Breast epithelium (tissue), 4 donors: ENCODE results near the gene UNKL. TPM values are rescaled to one million over a fixed set of nuclear protein-coding genes. Genes with fewer than 3 reads are reported as not detected.

Experiments used
- DNase-seq, 2 donors: peaks; one replicate each; pipeline ENCODE4 v3.0.0-alpha.2; 2019; ENCODE audit warnings: low spot score in 2 of 2
- H3K27ac ChIP-seq, 2 donors: fragments of 200-600 bp; sonication (generic) in 1 of 2; one replicate each; pipeline ENCODE4 v1.5.1; 2016 to 2019; ENCODE audit warnings: mild to moderate bottlenecking in 1 of 2
- H3K27me3 ChIP-seq, 2 donors: fragments of 200-600 bp; sonication (generic) in 1 of 2; one replicate each; pipeline versions ENCODE4 v1.5.1 to v1.6.0; 2017 to 2019; ENCODE audit warnings: control low read depth in 1 of 2, mild to moderate bottlenecking in 1 of 2
- H3K36me3 ChIP-seq: fragments of 200-600 bp; one replicate; pipeline ENCODE4 v1.5.1; 2019
- H3K4me1 ChIP-seq, 2 donors: fragments of 200-600 bp; sonication (generic); one replicate each; pipeline ENCODE4 v1.5.1; 2016 to 2019; ENCODE audit warnings: control low read depth in 1 of 2
- H3K4me3 ChIP-seq, 3 donors: fragments of 200-600 bp; sonication (generic); 1 replicate in 2 of 3; 2 replicates in 1 of 3; pipeline ENCODE4 v1.5.1; 2016 to 2019; ENCODE audit warnings: mild to moderate bottlenecking in 3 of 3, moderate library complexity in 2 of 3
- H3K9me3 ChIP-seq, 2 donors: fragments of 200-600 bp; sonication (generic) in 1 of 2; one replicate each; pipeline ENCODE4 v1.5.1; 2016 to 2019; ENCODE audit warnings: control low read depth in 1 of 2
- POLR2A ChIP-seq: fragments of 450-650 bp; IDR thresholded peaks from one replicate; pipeline ENCODE4 v1.6.1; 2016; ENCODE audit warnings: antibody characterized with exemption, mild to moderate bottlenecking, moderate library complexity
- POLR2AphosphoS5 ChIP-seq, 3 donors: sonication (generic); formaldehyde crosslinking; IDR thresholded peaks; one replicate each; pipeline ENCODE4 v1.6.1; 2017; ENCODE audit warnings: antibody characterized with exemption in 3 of 3
- intact Hi-C: fragments of 100-400 bp; cut with DNase I; formaldehyde crosslinking; loops from one replicate; pipeline ENCODE4 v1.15.1; 2023; ENCODE audit warnings: low total_unique reads
- total RNA-seq, 3 donors: library from RNA; depleted of rRNA; stranded (reverse); fragments of >200 nt; gene quantifications; one replicate each; pipeline ENCODE4 v1.1.0, GENCODE V29; 2016
- TF ChIP-seq, protein P1 (sequence below), 3 donors: fragments of 450-650 bp; IDR thresholded peaks; one replicate each; pipeline ENCODE4 v1.5.1; 2016 to 2017; ENCODE audit warnings: antibody characterized with exemption in 3 of 3, mild to moderate bottlenecking in 3 of 3, moderate library complexity in 3 of 3

Gene UNKL
- total RNA-seq, 3 donors from 2014 or later = 18.6 to 28.5 (median 27.5) TPM

DNA sequence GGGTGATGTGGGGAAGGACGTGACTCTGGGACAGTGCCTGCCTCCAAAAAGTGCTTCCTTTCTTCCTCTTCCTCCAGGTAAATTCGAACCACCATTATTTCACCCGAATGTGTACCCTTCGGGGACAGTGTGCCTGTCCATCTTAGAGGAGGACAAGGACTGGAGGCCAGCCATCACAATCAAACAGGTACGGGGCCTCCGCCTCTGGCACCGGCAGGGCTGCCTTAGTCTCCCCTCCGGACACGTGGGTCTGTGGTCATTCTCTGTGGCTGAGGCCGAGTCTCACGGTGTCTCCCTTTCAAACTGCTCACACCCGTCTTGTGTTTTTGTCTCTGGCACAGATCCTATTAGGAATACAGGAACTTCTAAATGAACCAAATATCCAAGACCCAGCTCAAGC is 94.4 kb downstream of the UNKL start:
- Histone ChIP-seq H3K27ac (no peak overlapping the region), H3K27me3 (no peaks in the 10 kb centered on the region), H3K9me3 (no peaks in the 10 kb centered on the region), H3K36me3 (peaks cover 16% of the 10 kb centered on the region), H3K4me1 (peaks cover 7 to 10% of the 10 kb centered on the region in 2 donors), H3K4me3 (no peak overlapping the region)
- TF ChIP-seq, protein P1, sequence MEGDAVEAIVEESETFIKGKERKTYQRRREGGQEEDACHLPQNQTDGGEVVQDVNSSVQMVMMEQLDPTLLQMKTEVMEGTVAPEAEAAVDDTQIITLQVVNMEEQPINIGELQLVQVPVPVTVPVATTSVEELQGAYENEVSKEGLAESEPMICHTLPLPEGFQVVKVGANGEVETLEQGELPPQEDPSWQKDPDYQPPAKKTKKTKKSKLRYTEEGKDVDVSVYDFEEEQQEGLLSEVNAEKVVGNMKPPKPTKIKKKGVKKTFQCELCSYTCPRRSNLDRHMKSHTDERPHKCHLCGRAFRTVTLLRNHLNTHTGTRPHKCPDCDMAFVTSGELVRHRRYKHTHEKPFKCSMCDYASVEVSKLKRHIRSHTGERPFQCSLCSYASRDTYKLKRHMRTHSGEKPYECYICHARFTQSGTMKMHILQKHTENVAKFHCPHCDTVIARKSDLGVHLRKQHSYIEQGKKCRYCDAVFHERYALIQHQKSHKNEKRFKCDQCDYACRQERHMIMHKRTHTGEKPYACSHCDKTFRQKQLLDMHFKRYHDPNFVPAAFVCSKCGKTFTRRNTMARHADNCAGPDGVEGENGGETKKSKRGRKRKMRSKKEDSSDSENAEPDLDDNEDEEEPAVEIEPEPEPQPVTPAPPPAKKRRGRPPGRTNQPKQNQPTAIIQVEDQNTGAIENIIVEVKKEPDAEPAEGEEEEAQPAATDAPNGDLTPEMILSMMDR (IDR thresholded peaks at IDR 0.05) = no peak
- TF ChIP-seq POLR2AphosphoS5 (IDR thresholded peaks at IDR 0.05) (no peak), POLR2A (no peak)
- intact Hi-C loops = no loop called here
- DNase-seq = no peak

DNA sequence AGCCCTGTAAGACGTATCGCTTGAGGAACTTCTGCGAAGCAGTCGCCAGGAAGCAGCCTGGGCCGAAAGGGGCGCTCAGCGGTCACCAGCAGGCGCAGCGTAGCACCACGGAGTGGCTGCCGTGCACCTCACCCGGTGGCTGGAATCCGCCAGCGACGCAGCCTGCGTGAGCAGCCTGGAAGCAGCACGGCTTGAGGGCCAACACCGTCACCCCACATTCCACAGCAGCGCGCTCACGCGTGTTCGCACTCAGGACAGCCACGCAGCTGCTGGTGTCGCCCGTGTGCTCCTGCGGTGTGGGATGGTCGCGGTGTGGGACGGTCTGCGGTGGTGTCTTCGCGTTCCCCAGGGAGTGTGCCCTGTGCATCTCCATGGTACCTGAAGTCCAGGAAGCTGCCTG is 95.5 kb downstream of the UNKL start:
- Histone ChIP-seq H3K4me3 (no peak overlapping the region), H3K4me1 (peaks cover 4 to 7% of the 10 kb centered on the region in 2 donors), H3K9me3 (no peaks in the 10 kb centered on the region), H3K36me3 (peaks cover 13% of the 10 kb centered on the region), H3K27me3 (no peaks in the 10 kb centered on the region), H3K27ac (no peak overlapping the region)
- no peak for DNase-seq
- intact Hi-C loops = loop anchor here (10.0 kb wide), 1 partner anchor 96 kb away; the partner anchor contains the start of gene UNKL
- TF ChIP-seq, protein P1 (IDR thresholded peaks at IDR 0.05) = no peak
- no peak for TF ChIP-seq POLR2AphosphoS5 (IDR thresholded peaks at IDR 0.05)
- TF ChIP-seq POLR2A = no peak

DNA sequence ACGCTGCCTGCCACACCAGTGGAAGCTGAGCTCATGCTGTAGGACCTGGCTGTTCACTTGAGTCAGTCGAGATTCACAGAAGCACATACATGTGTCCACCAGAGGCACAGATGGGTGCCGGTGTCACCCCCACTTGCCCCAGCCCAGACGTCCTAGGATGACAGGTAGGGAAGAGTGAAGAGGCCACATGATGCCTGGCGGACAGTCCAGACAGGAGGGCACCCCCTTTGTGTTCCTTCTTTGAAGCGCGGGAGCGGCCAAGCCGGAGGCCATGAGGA is 96.3 kb downstream of the UNKL start:
- no peak for DNase-seq
- Histone ChIP-seq H3K4me1 (peaks cover 0 to 1% of the 10 kb centered on the region in 2 donors), H3K27ac (no peak overlapping the region), H3K9me3 (no peaks in the 10 kb centered on the region), H3K27me3 (no peaks in the 10 kb centered on the region), H3K4me3 (no peak overlapping the region), H3K36me3 (peaks cover 13% of the 10 kb centered on the region)
- TF ChIP-seq POLR2AphosphoS5 (IDR thresholded peaks at IDR 0.05) = no peak
- intact Hi-C loops = loop anchor here (10.0 kb wide), 1 partner anchor 97 kb away; the partner anchor contains the start of gene UNKL

DNA sequence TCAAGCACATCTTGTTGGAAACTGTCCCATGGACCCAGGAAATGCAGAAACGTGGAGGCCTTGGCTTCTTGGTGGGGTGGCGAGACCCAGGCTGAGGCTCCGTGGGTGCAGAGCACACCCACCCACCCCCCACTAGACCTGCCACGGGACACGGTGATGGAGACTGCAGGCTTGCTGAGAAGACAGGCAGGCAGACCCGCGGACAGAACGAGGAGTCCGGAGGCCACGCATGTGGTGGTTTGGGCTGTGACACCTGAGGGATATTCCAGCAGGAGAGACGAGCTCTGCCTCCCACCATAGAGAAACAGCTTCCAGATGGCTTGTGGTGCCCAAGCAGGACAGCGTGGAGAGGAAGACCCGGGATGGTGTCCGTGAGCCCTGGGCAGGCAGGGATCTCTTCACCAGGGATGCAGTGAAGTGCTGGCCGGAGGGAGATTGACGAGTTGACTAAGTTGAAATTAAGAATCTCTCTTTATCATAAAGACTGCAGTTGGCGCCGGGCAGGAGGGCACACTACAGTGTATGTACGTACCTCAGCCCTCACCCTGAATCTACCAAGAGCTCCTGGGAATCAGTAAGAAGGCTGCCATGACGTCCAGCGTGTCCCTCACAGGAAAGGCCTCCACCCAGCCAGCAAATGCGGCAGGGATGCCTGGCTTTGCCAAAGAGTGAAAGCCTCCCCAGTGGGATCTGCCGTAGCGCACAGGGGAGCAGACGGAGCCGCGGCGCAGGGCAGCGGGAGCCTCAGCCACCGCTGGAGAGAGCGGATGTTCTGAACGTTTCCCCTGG is 96.8 kb downstream of the UNKL start:
- Histone ChIP-seq H3K9me3 (no peaks in the 10 kb centered on the region), H3K4me3 (no peak overlapping the region), H3K4me1 (peaks cover 3 to 4% of the 10 kb centered on the region in 2 donors), H3K27me3 (no peaks in the 10 kb centered on the region), H3K36me3 (peaks cover 13% of the 10 kb centered on the region), H3K27ac (no peak overlapping the region)
- intact Hi-C loops = loop anchor here (10.0 kb wide), 1 partner anchor 97 kb away; the partner anchor contains the start of gene UNKL
- DNase-seq = no peak
- TF ChIP-seq, protein P1 (IDR thresholded peaks at IDR 0.05) = no peak
- no peak for TF ChIP-seq POLR2A
- TF ChIP-seq POLR2AphosphoS5 (IDR thresholded peaks at IDR 0.05) = no peak

DNA sequence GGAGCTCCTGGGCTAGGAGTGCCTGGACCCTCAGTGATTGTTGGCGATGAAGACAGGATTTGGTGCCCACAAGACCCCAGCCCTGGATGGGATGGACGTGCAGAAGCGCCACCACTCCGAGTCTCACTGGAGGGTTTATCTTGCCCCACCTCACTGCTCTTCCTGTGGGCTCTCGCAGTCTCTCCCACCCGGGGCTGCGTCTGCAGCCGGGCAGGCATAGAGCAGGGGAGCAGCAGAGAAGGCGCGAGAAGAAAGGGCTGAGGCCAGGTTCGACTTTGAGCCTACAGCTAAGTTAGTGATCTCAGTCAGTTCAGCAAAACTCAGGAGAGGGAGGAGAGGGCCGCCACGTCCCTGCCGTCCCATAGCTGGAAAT is 98.5 kb downstream of the UNKL start:
- DNase-seq = no peak
- Histone ChIP-seq H3K27ac (no peak overlapping the region), H3K4me1 (peaks cover 18% of the 10 kb centered on the region in 2 donors), H3K4me3 (no peak overlapping the region), H3K9me3 (no peaks in the 10 kb centered on the region), H3K36me3 (peaks cover 13% of the 10 kb centered on the region), H3K27me3 (no peaks in the 10 kb centered on the region)
- intact Hi-C loops = loop anchor here (10.0 kb wide), 1 partner anchor 99 kb away; the partner anchor contains the start of gene UNKL
- TF ChIP-seq POLR2A = no peak
- no peak for TF ChIP-seq POLR2AphosphoS5 (IDR thresholded peaks at IDR 0.05)
- TF ChIP-seq, protein P1 (IDR thresholded peaks at IDR 0.05) = no peak
